ENCODE measurements around the gene STK17B.

STK17B gene

DNA sequence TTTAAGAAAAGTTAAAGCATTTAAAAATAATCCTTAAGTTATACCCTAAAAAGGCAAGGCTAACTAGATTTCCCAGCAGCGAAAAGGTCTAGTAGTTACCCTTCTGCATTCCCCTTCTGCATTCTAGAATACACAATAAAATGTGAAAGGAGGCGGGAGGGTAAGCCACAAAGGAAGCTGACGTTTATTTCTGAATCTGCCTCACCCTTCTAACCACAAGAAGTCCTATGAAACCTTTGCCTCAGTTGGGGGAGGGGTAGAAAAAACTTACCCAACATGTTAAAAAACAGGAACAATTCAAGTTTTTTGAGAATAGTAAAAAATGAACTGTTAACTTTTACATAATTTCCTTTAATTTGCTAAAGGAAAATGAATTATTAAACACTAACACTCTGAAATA is 11.3 kb downstream of the STK17B start:
- in situ Hi-C loops (cut with HindIII; ENCODE audit: low sequenced_read_pairs) = loop anchor here (10.0 kb wide), 1 partner anchor 115 kb away; no protein-coding TSS in a partner anchor

DNA sequence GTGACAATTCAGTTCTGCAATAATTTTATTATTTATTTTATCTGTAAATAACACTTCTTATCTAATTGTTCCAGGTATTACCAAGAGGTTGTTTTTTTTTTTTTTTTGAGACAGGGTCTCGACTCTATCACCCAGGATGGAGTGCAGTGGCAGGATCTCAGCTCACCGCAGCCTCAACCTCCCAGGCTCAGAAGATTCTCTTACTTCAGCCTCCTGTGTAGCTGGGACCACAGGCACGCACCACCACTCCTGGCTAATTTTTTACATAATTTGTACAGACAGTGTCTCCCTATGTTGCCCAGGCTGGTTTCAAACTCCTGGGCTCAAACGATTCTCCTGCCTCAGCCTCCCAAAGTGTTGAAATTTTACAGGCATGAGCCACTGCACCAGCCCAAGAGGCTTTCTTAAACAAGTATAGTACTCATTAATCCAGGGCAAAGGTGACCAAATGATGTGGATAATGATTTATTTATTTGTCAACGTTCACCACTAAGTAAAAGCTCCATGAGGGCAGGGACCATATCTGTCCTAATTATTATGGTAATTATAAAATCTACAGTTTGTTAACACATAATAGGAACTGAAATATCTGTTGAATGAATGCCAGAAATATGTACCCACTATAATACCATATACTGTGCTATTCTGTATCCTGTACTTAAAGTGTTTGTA is 12.0 kb downstream of the STK17B start:
- in situ Hi-C loops (cut with HindIII; ENCODE audit: low sequenced_read_pairs) = no loop called here

DNA sequence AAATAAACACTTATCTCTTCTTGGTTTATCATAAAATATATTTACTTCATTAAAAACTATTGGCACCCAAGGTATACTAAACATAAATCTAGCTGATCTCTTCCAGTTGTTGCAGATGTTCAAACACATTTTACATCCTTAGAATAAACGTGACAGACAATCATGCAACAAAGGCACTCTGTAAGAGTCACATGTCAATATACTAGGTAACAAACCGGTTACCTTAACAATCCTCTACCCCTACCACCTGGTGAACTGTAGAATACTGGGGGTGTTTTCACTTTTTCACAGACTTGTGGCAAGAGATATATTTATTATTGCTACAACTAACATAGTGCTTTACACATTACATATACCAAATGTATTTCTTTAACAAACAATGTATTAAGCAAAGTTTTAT is 15.8 kb downstream of the STK17B start:
- in situ Hi-C loops (cut with HindIII; ENCODE audit: low sequenced_read_pairs) = no loop called here

DNA sequence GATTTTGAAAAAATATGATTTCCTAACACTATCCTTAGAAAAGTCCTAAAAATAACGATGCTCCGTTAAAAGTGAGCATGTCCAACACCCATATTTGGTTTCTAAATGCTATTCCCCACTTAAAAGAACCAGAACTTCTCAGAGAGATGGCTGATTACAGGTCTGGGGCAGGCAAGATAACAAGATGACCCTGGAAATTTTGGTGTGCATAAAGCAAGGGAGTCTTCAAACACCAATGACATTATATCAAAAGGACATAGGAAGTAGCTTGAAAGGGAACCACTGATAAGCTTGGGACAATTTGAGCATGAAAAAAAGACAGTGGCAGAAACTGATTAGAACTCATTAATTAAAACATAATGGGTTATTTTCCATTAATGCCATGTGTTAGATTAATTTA is 17.9 kb downstream of the STK17B start:
- in situ Hi-C loops (cut with HindIII; ENCODE audit: low sequenced_read_pairs) = no loop called here

DNA sequence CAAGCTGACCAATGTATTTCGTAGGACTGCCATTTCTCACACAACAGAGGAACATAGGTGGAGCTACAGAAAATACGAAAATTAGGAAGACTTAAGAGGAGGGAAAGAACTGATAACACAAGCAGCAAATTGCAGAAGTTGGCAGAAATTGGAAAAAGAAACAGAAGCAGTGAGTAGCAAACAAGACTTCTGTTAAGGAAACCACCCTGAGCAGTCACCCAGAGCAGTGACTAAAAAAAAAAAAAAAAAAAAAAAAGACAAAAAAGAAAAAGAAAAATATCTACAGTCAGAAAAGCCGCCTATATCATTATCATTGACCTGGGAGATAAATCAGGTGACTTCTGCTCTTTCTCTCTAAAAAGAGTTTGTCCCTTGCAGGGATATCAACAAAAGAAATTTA is 21.4 kb downstream of the STK17B start:
- in situ Hi-C loops (cut with HindIII; ENCODE audit: low sequenced_read_pairs) = no loop called here

DNA sequence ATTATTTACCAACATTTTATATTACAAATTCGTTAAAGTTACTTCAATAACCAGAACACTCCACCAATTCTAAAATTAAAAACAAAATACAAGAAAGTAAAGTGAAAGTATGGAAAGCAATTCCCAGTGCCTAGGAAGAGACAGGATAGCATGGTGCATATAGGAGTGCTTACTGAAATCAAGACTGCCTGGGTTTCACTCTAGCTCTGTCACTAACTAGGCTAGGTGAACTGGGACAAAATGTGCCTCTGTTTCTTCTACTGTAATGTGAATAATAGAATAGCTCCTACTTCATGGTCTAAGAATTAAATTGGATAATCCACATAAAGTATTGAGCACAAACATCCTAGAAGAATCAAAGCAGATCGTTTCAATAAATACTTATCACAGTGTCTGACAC is 22.6 kb downstream of the STK17B start:
- in situ Hi-C loops (cut with HindIII; ENCODE audit: low sequenced_read_pairs) = no loop called here

DNA sequence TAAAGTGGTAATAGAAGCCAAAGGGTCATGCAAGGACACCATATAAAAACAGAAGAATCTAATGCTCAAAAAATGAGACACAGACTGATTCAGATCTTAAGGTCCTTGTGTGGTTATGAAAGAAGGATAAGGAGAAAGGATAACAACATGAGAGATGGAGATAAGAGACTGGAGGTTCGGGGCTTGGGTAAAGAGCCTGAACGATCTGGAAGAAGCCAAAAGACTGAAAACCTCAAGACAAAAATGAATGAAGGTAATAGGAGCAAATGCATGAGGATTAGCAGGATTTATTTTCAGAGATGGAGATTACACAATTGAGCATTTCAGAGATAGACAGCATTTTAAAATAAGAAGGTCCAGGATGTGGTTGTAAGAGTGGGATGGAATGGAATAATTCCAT is 26.1 kb downstream of the STK17B start:
- in situ Hi-C loops (cut with HindIII; ENCODE audit: low sequenced_read_pairs) = no loop called here

DNA sequence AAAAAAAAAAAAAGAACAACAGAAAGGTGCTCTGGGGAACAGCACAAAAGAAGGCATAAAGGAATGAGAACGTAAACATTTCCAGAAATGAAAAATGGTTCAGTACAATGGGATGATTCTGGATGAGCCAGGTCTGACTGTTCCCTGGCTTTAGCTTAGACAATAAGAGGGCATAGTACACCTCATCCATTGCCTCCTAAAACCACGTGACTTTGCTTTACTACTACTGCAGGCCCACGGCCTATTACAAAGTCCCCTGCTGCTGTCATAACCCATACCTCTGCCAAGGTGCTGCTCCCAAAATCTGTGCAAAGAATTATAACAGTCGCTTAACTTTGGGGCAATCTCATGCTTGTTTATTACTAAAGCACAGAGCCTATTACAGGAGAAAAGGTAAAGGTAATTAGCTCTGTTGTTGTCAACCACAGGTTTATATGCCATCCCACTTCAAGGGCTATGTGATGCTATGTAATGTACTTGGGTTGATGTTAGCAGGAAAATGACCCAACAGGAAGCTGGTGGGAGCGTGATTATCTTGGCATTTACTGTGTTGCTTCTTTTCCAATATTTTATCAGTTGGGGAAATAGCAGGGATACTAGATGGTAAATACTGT is 26.8 kb downstream of the STK17B start:
- in situ Hi-C loops (cut with HindIII; ENCODE audit: low sequenced_read_pairs) = no loop called here

DNA sequence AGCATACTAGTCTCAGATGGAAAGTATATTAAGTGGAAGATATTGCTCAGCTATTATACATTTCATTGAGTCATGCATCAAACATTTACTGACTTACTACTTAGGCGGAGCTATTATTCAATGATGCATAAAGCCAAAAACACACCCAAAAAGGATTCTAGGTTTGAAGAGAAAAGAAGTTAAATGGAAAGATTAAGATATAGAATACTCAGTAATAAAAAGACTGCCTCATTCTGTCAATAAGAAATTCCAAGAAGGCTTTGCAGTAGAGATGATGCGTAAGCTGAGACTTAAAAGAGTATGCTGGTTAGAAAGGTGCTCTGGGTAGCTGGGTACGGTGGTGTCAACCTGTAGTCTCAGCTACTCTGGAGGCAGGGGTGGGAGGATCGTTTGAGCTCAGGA is 27.6 kb downstream of the STK17B start:
- in situ Hi-C loops (cut with HindIII; ENCODE audit: low sequenced_read_pairs) = no loop called here

DNA sequence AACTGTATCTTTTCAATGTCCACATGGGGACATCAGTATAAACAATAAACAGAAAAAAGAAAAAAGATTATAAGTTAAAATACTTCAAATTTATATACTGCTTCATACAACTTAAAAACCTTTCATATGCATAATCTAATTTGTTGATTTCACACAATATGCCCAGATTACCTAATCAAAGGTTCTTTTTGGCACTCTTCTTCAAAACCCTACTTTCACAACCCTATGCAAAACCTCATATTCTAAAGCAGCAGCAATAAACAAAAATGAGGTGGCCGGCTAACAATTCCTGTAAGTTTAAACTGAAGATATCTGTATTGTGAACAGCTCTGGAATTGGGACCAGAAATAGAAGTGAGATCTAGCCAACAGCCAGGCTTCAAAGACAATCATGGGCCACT is 28.6 kb downstream of the STK17B start:
- in situ Hi-C loops (cut with HindIII; ENCODE audit: low sequenced_read_pairs) = no loop called here

DNA sequence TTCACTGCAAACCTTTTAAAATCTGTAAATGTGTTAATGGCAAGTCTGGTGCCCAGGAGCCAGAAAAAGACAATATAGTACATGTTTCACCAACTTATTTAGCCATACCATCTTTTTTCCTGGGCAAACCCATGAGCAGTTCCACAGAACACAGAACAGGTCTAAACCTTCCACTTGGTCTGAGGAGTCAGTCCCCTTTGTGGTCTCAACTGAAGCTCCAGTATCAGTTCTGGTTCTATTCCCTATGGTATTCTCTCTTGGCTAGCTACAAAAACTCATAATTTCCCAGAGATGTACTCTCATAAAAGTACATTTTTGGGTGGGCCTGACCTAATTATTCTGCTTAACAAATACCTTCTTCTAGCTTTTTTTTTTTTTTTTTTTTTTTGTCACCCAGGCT is 31.2 kb downstream of the STK17B start:
- in situ Hi-C loops (cut with HindIII; ENCODE audit: low sequenced_read_pairs) = no loop called here

DNA sequence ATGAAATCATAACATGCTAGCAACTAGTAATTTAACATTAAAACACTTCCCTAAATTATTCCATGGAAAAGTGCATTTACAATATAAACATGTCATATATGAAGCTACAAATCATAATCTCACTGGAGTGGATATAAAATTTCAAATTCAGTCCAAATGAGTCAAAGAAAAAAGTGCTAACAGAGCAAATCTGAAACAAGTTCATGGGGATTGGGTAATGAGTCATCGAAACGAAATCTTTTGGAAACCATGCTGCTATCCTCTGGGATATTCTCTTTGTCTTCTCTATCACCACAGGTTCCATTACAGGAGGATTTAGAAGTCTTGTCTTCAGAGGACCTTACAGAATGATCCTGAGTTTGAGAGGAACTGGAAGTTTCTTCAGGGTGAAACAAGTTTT is 34.1 kb downstream of the STK17B start:
- in situ Hi-C loops (cut with HindIII; ENCODE audit: low sequenced_read_pairs) = no loop called here

DNA sequence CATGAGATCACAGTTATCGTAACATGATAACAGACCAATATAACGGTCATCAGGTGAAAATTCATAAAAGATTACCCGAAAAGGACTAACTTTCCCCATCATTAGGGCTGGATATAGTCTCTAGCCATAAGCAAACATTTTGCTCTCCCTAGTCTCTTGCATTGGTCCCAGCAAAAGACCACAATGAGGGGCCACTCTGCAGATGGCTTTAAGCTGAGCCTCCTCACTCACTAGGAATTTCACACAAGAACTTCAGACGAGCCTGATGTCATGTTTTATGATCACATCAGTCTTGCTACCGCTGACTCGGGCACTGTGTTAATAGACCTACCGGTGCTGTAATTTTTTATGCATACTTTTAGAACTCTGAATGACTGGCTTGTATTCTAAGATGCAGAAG is 35.2 kb downstream of the STK17B start:
- in situ Hi-C loops (cut with HindIII; ENCODE audit: low sequenced_read_pairs) = no loop called here

DNA sequence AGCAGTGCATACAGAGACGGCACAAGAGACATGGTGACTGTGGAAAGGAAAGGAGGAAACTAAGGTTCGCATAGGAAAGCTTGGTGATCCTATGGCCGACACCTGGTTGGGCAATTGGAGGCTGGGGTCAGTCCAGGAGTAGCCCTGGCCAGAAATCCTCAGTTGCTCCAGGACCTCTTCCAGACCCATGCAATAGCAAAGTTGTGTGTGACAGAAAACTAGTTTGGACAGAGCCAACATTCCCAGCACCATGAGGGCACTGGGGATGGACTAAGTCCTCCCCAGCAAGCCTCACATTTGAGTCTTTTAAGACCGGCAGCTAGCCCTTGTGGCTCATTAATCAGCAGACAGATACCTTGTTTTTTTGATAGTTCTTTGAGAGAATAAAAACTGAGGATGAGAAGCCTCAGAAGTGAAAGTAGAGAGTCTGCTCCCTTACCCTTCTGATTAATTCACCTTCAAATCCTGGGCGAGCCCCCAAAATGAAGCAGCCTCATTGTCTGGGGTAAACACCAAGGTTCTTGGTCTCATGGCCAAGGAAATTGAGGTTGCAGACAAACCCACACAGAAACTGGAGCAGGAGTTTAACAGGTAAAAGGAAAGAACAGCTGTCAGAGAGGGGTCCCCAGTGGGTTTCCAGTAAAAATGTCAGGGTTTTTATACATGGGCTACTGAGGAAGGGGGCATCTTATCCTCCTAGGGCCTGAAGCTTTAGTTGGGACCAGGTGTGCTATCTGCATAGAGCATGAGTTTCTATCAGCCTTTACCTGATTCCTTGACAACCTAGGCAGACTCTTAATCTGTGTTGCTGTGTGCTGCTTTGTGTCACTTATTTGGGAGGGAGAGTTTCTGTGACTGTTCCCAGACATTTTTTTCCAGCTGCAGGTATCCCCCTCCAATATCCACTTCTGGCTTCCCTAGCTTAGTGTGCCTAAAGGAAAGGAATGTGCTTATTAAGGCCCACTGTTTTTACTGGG is 39.1 kb downstream of the STK17B start:
- in situ Hi-C loops (cut with HindIII; ENCODE audit: low sequenced_read_pairs) = no loop called here

DNA sequence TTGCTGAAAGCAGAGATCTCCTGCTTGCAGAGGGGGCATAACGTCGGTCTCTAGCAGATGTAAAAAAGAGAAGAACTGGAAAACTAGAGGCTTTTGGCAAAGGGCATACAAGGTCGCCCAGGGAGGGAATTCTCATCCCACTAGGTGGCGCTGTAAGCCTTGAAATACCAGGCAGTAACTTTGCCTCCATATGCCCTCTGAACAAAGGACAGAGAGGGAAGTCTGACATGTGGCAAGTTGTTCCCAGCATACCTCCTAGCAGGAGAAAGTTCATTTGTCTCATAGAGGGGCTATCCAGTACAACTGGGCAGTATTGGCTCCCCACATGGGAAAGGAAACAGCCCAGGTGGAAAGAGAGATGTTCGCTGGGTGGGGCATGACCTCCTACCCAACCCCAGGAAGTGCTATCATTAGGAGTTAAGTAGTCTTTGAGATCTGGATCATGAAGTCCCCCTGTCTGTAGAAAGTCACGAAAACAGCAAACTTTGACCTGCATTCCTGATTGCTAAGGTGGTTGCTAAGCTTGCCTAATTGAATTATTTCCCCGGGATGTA is 39.9 kb downstream of the STK17B start:
- in situ Hi-C loops (cut with HindIII; ENCODE audit: low sequenced_read_pairs) = no loop called here

DNA sequence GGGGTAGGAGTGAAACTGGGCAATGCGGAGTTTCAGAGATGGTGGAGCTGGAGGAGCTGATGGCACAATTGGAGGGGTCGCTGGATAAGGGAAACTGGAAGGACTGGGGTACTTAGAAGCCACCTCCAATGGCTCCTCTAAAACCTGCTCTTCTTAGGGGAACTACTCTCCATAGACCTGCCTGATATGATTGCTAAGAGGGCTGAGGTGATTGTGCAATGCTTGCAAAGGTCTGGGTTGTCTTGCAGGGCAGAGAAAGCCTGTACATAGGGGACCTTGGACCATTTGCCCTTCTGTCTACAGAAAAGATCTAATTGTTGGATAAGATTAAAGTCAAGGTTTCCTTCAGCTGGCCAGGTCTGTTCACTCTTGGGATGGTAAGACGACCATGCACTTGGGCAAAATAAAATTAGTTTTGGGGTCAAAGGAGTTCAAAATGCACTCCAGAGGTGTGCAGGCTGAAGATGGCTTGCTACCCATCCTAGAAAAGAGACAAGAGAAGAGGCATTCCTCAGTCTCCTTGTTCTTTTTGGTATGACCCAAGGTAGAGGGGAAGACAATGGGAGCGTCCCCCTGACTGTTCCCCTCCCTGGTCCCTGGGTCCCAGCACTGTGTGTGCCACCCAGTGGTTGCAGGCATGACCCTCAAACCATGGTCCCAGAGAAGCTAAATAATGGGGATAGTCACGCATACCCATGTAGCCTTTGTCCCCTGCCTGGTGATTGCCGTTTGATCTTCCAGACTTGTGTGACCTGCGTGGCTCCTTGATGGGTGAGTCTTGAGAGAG is 41.1 kb downstream of the STK17B start:
- in situ Hi-C loops (cut with HindIII; ENCODE audit: low sequenced_read_pairs) = no loop called here

DNA sequence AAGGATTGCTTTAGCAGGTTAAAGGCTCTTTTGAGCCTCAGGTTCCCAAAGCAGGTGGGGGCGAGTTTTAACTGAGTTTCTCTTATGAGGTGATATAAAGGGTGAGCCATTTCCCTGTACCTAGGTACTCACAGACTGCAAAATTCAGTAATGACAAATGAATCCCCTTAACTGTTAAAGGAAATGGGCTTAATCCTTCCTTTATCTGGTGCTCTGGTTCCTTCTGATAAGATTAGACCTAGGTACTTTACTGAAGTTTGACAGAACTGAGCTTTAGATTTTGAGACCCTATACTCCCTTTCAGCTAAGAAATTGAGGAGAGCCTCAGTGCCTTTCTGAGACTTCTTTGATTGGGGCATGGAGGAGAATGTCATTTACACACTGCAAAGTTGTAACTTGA is 42.6 kb downstream of the STK17B start:
- in situ Hi-C loops (cut with HindIII; ENCODE audit: low sequenced_read_pairs) = no loop called here

DNA sequence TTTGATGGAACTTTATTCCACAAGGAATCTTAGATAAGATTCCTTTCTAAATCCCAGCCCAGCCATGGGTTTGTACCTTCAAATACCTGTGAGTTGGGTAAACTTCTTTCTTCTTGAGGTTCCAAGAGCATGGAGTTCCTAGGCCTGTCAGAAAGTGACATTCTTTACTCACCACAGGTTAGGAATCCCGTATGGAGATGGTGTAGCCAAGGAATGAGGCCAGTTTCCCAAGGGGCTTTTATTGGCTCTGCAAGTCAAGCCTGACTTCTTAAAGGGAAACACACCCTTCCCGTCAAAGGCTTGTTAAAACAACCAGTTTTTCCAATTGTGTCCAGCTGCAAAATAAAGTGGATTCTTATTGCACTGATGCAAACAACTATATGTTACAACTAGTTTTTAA is 45.8 kb downstream of the STK17B start:
- in situ Hi-C loops (cut with HindIII; ENCODE audit: low sequenced_read_pairs) = no loop called here

DNA sequence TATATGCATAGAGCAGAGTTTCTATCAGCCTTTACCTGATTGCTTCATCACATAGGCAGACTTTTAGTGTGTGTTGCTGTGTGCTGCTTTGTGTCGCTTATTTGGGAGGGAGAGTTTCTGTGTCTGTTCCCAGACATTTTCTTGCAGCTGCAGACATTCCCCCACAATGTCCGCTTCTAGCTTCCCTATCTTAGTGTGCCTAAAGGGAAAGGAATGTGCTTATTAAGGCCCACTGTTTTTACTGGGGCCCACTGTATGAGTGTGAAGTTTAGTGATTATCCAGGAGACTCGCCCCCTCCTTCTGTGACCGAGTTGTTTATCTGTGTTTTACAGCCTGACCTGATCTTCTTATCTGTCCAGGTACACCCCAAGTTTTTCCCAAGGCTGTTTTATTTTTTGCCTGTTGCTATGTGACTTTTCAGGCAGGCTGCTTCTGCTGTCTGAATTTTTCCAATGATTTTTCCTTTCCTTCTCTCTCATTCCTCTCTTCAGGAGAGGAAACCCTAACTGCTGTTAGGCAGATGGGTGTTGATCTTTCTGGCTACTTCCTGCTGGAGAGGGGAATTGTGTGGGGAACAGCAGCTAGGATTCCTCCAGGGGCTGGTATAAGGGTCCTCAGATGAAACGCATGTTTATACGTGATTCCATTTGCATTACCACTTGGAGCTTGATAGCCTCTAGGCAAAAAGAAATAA is 47.6 kb downstream of the STK17B start:
- in situ Hi-C loops (cut with HindIII; ENCODE audit: low sequenced_read_pairs) = no loop called here

DNA sequence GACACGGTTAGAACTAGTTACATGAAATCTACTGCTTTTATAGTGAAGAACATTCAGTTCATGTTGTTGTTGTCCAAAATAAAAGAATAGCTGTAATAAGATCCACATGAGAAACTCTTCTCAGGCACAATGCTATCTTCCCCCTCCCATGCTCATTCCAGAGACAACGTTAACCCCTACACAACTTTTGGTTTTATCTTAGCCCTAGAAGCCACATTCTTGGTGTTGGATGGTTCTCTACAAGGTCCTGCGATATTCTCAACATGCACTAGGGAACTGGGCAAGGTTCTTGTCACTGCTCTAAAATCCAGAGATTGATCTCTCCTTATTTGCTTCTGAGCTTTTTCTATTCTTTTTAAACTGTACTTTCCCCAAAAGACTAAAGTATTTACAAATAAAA is 51.5 kb downstream of the STK17B start:
- in situ Hi-C loops (cut with HindIII; ENCODE audit: low sequenced_read_pairs) = no loop called here

Data from DLD1 (cell line).